NCI-H1436 (cell line): ENCODE results near the gene CDH2.

Experiments used
- DNase-seq: peaks from one replicate; lab custom pipeline; 2025; lab: John Stamatoyannopoulos, UW

The CDH2 gene

DNA sequence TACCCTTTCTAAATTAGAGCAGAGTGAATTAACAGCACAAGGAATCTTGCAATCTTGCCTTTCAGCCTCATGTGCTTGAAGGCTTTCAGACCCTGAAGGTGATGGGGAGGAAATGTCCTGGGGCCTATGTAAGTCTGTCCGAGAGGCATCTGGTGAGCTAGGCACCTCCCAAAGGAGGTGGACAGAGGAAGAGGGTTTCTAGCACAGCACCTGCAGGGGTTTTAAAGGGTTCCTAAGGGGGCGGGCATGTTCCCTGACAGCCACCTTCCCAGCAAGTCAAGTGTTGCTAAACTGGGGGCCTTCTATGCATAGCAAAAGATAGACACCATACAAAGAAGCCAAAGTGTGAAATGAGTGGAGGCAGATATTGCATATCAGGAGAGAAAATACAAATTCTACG, 88.5 kb downstream of the CDH2 start:
- no peak for DNase-seq

DNA sequence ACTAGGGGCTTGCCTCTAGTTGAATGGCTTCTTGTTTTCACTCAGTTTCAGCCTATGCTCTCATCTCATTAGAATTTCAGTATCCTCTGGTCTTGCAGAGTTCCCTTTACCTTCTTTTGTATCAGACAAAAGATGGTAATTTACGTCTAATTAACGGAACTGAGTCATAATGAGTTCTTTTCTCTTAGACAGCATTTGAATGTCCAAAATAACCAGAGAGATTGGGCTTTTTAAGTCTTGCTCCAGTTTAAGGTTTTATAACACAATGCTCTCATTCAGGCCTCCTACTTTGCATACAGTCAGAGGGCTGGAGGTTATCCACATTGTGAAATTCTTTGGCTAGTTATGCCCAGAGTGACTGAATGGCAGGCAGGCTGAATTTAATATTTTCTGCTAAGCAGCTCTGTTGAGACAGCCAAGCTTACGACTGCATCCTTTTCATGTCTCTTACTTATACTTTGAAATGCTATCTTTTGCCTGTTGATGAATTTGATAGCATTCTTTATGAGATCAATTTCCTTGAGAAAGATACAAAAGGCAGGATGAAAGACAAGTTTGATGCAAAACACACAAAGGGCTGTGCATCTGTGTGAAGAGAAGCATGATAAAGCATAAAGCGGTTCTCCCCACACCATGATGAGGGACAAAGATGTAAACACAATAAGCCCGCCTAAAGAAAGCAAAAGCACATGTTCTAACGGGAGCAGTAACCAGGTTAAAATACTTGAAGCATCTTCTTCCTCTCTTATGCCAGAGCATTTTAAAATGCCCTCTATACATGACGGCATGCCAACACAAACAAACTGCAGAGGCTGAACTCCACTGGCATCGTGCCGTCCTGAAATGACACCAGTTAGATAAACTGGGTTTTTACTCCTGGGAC, 90.0 kb downstream of the CDH2 start:
- peak; percentile 16 for DNase-seq

DNA sequence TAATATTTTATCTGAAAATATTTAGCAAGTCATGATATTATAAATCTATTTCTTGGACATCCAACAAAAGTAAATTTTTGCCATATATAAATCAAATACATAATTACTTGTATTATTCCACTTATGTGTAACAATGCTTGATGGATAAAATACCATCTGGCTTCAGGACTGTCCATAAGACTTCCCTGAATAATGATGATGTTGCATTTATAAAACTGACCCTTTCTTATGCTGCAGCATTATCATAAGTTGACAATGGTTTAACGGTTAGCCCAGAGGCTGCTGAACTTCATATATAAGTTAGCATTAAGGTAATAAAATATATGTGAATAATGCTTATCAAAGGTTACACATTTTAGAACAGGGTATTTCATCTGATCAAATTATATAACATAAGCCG, 95.4 kb downstream of the CDH2 start:
- no peak for DNase-seq

GRCh38 chr18:28080876-28081300, 96.0 kb downstream of the CDH2 start:
- no peak for DNase-seq

DNA sequence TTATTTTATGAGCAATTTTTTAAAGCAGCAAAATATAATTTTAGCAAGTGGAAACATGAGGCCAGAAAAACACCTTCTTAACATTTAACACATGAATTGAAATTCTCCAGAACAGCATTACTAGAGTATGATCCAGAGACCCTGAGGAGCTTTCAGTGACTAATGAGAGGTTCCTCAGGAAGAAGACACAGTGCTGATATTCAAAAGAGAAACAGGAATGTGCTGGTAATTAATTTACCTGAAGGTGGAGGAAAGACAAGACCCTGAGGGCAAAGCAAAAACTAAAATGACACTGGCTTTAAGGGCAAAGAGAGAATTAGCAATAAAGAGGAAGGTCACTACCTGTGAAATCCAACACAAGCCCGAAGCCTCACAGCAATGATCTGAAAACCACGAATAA, 97.0 kb downstream of the CDH2 start:
- DNase-seq: no peak

DNA sequence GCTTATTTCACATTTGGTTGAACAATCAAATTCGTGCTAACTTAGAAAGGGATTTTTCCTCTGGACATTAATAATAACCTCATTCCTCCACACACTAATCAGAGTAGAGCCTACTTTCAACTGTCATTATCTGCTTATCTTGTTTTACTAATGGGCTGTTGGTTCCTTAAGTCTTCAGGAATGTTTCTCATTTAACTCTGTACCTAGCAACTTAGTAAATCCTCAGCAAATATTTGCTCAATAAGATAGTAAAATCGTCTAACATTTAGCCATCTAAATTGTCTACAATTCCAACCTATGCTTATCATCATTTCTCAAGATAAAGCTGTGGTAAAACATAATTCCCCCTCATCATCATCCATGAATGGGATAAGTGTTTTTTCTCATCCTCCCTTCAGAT, 98.1 kb downstream of the CDH2 start:
- no peak for DNase-seq

DNA sequence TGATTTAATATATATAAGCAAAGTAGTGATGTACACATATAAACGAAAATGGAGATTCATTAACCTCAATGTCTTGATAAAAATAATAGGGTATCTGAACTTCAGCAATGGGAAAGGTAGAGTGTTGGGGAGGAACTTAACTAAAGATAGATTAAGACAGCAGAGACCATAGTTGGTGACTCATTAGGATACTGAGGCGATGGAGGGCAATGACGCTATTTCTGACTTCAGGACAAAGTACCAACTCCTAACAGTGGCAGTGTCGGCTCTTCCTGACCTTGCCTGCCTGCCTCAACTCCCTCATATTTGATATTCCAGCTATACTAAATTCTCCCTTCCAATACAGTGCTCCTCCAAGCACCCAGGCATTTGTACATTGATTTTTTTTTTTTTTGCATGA, 98.6 kb downstream of the CDH2 start:
- DNase-seq: no peak

DNA sequence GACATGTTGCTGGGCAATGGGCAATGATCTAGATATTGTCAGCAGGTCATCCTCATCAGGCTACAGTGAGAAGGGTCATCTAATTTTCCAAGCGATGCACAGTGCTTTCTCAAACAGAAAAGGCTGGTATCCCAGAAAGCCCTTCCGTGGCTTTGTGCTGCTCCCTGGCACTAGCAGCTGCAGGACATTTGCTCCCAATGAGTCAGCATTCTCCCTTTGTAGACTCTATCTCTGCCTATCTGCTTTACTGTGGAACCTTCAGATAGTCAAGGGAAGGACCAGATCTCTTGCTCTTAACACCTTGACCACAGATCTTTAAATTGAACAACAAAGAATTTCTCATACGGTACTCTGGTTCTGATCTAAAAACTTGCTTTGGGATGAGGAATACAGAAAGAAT, 101.4 kb downstream of the CDH2 start:
- no peak for DNase-seq

- DNase-seq: no peak
These were observed 102.9 kb downstream of the CDH2 start for GRCh38 chr18:28074076-28074475.

DNA sequence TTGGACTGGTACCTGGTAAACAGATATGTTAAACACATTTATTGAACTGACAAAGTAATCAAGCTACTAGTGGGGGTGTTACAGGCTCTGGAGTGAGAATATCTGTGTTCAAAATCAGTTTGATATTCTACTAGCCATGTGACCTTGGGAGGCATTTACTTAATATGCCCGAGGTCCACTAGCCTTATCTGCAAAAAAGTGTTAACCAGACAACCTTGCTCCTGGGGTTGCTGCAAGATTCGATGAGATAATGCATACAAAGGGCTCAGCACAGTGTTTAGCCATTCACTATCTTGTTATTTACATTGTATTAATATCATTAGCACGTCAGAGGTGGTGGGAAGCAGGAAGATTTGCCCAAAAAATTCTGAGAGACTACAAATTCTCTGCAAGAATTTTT, 103.3 kb downstream of the CDH2 start:
- no peak for DNase-seq

- no peak for DNase-seq
These were observed 105.7 kb downstream of the CDH2 start for GRCh38 chr18:28071199-28071598.

DNA sequence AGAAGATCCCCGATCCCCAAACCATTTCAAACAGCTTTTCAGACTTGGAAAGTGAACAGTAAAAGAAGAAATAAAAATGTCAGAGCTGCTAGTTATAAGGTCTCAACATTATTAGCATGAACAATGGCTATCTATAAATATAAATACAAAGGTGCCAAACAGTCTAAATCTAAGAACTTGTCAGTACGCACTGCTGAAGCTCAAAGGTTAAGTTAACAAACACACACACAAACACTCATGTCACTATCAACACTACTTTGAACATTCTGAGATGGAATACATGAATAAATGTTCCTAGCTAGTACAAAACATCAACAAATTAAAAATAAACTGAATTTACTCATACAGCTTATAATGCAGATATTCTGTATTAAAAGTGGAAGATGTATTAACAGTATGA, 108.7 kb downstream of the CDH2 start:
- no peak for DNase-seq

- no peak for DNase-seq
These were observed 109.6 kb downstream of the CDH2 start for GRCh38 chr18:28067346-28067745.

GRCh38 chr18:28065793-28066186, 111.1 kb downstream of the CDH2 start:
- no peak for DNase-seq

- DNase-seq: no peak
These were observed 111.7 kb downstream of the CDH2 start for GRCh38 chr18:28065031-28065792.

DNA sequence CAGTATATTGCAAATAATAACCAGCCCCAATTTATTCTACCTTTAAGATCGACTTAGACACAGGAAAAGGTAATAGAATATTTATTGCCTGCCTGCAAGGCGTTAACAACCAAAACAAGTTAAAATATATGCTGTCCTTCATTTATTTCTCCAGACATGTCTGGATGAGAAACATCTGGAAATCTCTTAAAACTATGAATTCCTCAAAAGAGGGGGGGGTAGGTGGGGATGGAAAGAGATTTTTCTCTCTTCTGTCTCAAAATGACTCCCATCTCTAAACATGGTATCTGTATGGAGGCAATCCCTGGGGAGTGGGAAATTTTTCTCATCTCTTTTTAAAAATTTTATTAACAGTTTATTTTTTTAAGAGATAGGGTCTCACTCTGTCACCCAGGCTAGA, 113.0 kb downstream of the CDH2 start:
- no peak for DNase-seq

GRCh38 chr18:28063271-28063761, 113.6 kb downstream of the CDH2 start:
- no peak for DNase-seq

DNA sequence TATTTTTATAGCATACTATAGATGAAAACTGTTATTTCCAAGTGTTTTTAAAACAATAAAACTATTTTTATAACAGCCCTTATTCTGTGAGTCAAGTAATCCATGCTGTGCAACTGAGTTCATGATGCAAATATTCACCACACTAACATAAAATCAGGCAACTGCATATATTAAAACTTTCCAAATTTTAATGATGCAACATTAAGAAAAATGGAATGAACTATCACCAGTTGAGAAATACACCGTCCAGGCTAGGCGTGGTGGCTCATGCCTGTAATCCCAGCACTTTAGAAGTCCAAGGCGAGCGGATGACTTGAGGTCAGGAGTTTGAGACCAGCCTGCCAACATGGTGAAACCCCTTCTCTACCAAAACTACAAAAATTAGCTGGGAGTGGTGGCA, 114.5 kb downstream of the CDH2 start:
- DNase-seq: no peak

- no peak for DNase-seq
These were observed 117.1 kb downstream of the CDH2 start for GRCh38 chr18:28059861-28060260.

GRCh38 chr18:28050545-28050944, 126.4 kb downstream of the CDH2 start:
- DNase-seq: no peak

DNA sequence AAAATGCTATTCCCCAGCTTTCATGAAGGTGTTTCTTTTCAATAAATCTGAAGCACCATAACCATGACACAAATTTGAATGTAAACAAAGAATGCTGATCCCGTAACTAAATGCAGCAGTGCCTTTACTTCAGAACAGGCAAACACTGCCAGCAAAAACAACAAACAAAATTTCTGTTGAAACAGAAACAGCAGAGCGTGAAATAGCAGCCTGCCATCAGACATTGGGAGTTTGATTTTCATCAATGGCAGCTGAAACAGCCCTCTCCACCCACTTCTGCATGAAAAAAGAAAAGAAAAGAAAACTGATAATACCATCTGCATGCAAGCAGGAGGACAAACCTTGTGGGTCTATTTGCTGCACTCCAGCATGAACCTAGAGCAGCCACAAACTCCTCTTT, 128.3 kb downstream of the CDH2 start:
- DNase-seq: no peak

DNA sequence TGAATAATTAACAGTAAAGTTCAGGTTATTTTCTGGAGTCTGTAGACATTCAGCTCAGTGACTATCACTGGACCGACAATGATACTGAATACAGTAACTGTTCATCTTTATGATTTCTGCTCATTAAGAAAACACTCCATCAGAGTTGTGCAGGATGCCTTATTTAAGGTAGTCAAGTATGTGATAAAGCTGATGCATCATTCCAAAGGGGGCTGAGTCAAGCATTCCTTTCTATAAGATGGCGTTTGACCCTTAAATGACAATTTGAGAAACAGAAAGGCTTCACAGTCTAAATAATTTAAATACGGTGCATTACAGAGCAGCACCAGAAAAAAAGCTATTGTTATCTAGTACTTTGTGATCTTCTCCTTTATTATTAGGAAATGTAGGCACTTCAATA, 131.1 kb downstream of the CDH2 start:
- no peak for DNase-seq

DNA sequence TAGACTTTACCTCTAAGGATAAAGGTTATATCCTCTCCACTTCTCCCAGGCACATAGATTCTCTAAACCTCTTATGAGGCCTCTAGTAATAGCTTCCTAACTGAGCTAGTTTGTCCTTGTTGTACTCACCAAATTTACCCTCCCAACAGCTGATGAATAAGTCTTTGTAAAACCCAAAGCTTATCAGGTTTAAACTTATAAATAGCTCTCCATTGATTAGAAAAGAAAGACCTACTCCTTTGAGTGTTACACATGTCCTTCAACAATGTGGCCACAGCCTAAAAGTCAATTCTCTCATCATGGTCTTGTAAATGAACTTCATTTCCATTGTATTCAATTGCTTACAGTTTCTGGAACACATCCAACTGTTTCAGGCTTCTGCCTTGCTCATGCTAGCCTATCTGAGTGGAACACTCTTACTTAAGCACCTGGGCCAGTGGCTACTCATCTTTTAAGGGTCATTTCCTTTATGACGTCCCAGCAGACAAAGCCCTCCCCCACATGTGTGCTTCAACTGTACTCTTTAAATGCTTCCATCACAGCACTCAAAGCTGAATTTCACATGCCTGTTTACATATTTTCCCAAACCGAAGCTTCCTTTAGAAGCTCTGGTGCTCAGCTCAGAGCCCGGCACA, 131.6 kb downstream of the CDH2 start:
- DNase-seq: peak; percentile 45
